Frontal cortex (tissue), 4 donors: ENCODE results near the gene APBA2. TPM values are rescaled to one million over a fixed set of nuclear protein-coding genes. Genes with fewer than 3 reads are reported as not detected.

Source experiments
- DNase-seq, 2 donors: peaks; one replicate each; pipeline ENCODE4 v3.0.0; 2012; ENCODE audit warnings: low spot score in 2 of 2
- FAIRE-seq: peaks from 2 replicates; lab custom pipeline; 2012; peaks lifted over from hg19 to GRCh38; lab: Jason Lieb, UNC
- total RNA-seq: library from RNA; depleted of rRNA; stranded (reverse); fragments of >200 nt; gene quantifications from one replicate; pipeline ENCODE4 v1.2.3, GENCODE V29; 2014
- donor health status: control.
- donor health status: control.
- donor health status: control.

The APBA2 gene
- total RNA-seq, 1 donor from 2014 or later = 117 TPM

DNA sequence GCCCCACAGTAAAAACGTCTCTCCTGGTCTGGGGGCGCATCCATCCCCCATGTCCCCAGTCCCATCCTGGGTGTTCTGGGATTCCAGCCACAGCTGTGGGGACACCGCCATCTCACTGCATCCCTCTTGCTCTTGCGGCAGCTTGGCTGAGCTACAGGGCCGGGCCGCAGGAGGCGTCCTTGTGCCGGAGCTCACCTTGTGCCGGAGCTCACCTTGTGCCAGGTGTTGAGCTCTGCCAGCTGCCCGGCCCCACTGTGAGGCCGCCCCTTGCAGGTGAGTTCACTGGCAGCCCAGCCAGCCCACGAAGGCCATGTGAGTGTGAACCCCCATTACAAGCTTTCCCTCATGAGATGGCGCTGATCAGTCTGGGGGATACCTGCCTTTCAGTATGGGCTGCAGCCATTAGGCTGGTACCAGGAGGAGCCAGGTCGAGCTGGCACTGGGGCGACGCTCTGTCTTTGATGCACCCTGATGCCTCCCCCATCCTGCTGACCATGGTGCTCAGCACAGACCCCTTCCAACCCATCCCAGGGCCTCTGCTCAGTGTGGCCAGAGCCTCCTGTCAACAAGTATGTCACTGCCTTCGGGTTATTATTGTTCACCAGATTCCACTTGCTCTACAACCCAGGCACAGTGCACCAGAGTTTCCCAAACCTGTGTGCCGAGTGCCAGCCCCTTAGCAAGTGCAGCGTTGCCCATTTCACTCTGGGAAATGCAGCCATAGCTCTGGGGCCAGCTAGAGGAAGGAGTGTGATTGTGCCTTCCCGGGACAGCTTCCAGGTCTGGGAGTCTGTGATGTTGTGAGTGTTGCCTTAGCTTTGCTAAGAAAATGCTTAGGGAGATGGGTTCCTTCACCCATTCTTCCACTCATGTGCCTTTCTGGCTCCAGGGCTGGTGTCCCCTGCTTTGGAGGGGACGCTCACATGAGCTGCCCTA is 105.7 kb downstream of the APBA2 start:
- FAIRE-seq (no peak), DNase-seq (no peak)

DNA sequence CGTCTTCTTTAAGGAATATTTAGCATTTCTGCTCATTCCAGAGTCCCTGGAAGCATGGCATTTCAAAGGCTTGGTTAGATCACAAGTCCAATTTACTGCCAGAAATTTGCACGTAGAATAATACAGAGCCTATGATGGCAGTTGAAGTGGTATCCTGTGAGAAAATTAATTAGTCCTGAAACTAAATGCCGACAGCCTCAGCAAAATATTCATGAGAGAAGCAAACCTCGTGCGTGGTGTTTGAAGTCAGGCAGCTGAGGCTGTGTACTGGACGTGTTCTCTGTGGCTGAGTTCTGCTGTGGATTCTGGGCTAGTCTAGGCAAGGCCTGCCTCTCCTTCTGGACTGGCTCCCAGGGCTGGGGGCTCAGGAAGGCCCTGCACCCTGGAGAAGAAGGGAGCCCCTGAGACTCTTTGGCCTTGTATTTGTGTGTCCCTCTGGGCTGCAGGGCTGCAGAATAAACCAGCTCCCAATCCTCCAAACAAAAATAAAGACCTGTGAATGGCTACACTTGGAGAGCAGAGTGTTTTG is 106.6 kb downstream of the APBA2 start:
- FAIRE-seq (no peak), DNase-seq (no peak)

DNA sequence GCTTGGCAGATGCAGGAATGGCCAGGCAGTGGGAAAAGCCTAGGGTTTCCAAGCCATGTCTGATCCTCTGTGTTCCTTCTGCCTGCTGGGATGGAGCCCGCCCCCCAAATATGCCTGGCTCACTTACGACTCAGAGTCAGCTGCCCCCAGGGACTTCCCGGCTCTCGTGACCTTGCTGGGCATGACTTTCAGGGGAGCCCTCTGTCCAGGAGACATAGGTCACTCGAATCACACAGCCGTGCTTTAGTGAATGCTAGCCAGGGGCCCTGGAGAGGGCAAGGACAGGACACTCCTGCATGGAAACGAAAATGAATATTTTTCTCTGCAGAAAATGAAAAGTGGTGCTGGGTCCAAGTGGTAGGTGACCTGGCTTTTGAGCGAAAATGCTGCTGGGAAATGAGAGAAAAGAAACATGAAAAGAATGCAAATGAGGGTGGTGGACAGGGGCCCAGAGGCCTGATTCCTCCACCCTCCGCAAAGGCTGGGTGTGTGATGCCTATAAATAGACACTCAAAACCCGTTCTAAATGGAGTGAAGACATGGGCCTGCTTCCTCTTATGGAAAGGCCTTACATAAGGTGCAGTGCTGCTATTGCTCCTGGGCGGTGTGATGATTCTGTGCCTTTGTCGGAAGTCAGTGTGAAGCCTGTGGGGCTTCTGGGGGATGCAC is 107.4 kb downstream of the APBA2 start:
- FAIRE-seq (no peak), DNase-seq (peak in 1 of 2 donors; percentile 54)

DNA sequence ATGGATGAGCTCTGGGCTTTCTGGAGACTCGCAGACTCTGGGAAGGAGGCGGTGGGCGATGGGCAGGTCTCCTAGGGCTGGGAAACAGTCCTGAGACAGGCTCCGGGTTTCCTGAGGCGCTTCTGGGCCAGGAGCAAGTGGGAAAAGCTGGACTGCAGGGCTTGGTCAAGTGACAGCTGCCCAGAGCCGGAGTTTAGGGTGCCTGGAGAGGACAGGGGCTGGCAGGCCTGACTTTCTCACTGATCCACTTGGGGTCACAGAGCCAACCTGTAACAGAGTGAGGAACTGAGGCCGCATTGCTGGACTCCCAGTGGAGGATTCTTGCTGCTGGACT is 107.9 kb downstream of the APBA2 start:
- no peak for DNase-seq
- no peak for FAIRE-seq

DNA sequence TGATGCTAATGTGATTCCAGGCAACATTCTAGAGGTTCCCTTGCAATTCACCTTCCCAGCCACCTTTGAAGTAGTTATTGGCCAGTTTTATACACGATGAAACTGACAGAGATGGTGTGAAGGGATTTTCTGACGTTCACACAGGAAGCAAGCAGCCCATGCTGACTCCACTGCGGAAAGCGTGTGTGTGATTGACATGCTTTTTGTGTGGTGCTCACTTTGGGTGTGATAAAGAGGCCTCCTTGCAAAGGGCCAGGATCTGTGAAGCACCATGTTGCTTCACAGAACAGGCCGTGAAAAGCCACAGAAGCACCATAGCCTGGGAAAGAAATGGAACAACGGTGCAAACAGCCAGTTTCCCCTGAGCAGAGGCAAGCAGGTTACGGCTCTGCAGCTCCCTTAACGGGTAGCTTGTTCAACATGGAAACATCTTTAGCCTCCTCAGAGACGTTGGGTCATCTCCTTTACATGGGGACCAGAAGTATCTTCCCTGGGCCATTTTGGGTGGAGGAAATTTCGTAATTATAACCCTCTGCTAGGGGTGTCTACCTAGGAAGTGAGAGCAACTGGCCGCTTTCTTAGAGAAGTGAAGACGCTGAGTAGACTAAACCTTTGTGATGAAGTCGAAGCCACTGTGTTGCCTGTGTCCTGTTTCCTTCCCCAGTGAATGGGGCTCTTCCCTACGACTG is 108.5 kb downstream of the APBA2 start:
- FAIRE-seq = no peak
- no peak for DNase-seq

DNA sequence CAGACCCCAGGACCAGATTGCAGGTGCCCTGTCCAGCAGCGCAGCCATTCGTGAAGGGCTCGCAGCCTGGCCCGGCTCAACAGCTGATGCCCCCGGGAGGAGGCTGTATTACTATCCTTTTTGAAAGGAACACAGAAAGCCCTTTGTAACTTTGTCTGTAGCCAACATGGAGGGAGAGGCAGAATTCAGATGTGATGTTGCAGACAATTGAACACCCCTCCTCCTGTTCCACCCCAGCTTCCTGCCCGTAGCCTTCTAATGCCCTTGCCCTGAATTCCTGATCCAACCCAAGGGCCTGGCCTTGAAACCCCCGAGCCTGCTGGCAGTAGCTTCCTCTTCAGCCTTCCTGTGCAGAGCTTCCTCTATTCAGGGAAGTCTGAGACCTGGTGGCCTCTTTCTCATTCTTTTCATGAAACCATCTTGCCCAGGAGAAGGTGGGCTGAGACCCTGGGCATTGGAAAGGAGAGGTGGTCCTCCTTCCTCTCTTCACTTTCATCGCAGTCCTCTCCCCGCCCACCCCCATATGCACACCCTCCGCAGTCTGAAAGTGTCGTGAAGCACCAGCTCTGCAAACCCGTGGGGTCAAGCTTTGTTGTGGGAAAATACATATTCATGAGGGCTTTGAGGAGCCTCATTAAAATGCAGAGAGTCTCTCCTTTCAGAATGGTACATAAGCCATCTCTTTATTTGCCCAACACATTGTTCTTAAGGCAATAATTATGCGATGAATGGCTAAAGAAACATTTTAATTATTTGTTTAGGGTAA is 109.2 kb downstream of the APBA2 start:
- no peak for DNase-seq
- FAIRE-seq = no peak

DNA sequence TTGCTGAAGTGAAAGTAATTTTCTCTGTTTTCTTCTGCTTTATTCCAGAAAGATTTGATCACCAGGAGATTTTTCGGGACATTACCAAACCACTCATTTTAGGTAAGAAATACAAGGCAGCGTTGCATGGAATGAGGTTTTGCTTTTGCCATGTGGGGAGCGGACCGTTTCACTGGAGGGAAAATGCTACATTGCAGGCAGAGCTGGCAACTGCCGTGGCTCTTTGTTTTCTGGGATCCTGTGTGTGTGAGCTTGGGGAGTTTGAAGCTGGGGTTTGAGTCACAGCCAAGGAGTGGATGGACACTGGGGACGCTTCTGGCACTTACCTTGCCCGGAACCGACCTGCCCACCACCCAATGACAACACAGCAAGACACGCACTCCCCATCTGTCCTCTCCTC is 109.9 kb downstream of the APBA2 start:
- no peak for FAIRE-seq
- DNase-seq = no peak

DNA sequence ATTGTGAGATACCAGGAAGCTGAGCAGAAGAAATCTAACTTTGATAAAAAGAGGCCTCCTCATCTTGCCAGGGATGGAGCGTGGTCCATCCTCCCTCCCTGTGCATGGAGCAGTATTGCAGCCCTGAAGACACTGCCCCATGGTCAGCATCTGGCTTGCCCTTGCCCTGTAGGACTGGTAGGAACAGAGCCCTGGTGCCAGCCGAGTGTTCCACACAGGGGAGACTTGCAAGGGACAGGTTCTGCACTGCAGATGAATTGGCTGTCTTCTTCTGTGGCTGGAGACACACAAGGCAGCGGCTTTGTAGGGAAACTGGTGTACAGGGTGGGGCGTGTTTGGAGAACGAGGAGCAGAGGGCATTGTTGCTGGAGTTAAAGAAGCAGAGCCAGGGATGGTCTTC is 110.5 kb downstream of the APBA2 start:
- DNase-seq (no peak), FAIRE-seq (no peak)

DNA sequence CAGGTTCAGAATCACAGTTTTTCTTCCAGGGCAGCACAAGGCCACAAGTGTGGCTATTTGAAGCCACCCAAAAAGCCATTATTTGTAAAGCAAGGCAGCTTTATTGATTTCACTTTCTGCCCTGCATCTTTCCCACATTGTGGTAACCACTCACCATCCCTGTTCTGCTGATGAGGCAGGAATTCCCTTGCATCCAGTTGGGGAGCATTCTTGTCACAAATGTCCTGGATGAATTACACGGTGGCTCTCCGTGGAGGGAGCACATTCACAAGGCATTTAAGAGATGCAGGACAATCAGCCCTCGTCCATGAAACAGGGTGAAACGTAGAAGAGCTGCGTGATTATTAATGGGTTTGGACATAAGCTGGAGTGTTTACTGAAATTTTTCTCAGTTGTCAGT is 111.2 kb downstream of the APBA2 start:
- no peak for DNase-seq
- FAIRE-seq = no peak

DNA sequence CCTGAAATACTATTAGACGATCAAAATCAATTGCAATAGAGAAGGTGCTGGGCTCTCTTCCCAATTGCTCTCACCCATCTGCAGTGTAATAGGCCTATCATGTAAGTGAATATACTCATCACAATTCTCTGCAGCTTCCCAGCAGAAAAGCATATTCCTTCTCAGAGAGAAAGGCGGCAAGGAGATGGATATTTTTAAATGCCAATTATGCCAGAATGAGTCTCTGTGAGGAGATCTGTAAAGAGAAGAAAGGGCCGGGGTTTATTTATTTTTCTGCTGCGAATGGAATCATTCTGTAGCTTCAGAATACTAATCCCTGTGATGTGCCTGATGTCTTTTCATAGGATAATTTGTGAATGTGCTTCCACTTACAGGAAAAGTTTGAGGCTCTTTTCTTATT is 112.0 kb downstream of the APBA2 start:
- no peak for FAIRE-seq

DNA sequence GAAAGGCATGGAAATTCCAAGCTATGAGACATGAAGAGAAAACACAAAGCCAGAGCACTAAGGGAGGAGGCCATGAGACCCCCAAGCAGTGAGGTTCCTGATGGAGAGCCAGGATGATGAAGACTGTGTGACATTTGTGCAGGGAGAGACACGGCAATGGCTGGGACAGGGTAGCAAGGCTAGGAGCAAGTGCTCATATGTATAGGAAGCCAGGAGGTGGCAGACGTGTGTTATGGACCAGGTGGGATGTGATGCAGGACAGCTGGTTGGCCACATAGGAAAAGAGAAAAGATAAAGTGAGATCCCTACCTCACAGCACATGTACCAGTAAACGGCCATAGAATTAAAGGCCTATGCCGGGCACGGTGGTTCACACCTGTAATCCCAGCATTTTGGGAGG is 112.7 kb downstream of the APBA2 start:
- FAIRE-seq (no peak), DNase-seq (no peak)

More for the DNA sequence above, 112.0 kb downstream of the APBA2 start:
- DNase-seq = no peak

DNA sequence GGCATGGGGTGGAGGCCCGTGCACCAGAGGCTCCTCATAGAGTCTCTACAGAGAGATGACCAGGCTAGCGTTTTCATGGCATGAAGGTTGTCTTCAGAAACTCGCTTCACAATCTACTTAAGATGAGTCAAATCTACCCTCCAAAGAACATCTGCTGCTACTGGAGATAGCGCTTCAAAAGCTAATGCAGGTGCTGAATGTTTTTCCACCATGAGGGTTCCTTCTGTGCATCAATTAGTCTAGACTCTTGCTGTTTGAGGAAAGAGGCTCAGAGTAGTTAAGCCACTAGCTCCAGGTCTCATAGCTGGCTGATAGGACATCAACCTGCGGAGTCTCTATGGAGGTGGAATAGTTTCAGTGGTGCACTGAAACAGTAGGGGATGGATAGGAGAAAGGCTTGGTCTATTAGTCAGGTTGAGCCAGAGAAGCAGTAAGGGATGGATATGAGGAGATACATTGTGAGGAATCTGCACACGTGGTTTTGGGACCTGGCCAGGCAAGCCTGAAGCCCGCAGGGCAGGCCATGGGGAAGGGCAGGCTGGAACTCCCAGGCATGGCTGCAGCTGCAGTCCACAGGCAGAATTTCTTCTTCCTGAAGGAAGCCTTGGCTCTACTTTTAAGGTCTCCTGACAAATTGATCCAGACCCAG is 117.5 kb downstream of the APBA2 start:
- FAIRE-seq = no peak
- no peak for DNase-seq

DNA sequence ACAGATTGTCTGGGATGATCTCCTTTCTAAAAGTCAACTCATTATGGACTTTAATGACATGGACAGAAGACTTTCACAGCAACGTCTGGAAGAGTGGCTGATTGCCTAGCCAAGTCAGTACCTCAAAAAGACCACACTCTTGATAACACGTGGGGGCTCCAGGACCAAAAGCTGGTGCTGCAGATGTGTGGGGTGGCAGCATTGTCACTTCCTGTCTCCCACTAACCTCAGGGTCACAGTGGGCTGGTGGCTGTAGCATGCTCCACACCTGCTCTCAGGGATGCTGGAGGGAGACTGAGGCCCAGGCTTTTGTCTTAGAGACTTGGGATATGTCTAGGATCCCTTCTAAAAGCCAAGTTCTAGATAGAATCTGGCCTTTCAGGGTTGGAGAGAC is 118.1 kb downstream of the APBA2 start:
- no peak for DNase-seq
- FAIRE-seq = no peak

DNA sequence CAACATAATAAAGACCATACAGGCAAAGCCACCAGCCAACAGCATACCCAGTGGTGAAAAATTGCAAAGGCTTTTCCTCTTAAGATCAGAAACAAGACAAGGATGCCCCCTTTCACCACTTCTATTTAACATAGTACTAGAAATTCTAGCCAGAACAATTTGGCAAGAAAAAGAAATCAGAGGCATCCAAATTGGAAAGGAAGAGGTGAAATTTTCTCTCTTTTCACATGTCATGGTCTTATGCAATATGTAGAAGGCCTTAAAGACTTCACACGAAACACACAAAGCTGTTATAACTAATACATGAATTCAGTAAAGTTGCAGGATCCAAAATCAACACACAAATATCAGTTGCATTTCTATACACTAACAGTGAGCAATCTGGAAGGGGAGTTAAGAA is 120.2 kb downstream of the APBA2 start:
- FAIRE-seq = no peak
- no peak for DNase-seq

DNA sequence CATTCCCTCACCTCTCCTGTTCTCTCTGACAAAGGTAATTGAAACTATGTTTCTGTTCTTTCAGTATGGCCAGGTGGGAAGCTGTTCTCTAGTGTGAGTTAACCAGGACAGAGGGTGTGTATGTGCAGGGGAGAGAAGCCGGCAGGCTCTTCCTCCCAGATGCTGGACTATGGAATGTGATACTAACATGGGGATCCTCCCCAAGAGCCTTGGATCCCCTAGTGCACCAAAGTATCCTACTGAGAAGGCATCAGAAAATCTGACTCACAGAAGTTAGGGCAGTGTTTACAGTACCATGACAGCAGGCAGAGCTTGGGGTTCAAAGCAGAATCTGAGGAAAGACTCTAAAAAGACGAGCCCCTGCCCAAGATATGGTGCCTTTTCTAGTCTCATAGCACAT is 123.1 kb downstream of the APBA2 start:
- DNase-seq = no peak
- no peak for FAIRE-seq

DNA sequence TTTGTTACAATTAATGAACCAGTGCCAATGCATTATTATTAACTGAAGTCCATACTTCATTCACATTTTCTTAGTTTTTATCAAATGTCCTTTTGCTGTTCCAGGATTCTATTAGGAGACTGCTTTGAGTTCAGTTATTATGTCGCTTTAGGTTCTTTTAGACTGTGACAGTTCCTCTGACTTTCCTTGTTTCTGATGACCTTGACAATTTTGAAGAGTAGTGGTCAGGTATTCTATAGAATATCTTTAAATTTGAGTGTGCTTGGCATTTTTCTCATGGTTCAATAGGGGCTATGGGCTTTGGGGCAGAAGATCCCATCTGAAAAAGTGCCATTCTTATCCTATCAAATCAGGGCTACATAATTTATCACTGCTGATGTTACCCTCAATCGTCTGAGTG is 126.3 kb downstream of the APBA2 start:
- DNase-seq (no peak), FAIRE-seq (no peak)

DNA sequence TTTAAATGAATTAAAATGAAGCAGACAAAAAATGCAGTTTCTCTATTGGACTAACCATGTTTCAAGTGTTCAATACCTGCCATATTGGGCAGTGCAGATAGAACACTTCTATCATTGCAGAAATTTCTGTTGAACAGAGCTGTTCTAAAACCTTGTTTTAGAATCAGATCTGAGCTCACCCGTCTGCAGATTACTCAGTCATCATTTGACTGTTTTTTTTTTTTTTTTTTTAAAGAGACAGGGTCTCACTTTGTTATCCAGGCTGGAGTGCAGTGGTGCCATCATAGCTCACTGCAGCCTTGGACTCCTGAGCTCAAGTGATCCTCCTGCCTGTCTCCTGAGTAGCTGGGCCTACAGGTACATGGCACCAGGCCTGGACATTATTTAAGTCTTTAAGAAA is 128.7 kb downstream of the APBA2 start:
- FAIRE-seq = no peak
- no peak for DNase-seq

DNA sequence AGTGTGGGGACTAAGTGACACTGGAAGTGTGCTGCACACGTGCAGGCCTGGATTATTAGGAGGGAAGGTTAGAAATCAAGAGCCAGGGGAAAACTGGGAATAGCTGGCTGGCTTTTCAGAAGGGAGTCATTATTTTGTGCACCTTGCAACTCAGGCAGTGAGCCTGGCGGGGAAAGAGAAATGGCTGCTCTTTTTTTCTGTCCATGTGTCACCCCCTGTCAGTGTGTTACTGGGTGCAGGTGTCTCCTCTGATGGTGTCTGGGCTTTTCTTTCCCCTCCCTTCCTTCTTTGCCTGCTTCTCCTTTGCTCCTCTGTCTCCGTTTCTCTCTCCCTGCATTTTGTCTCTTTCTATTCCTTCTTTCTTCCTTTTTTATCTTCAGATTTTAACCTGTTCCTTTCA is 130.7 kb downstream of the APBA2 start:
- DNase-seq (no peak), FAIRE-seq (no peak)

DNA sequence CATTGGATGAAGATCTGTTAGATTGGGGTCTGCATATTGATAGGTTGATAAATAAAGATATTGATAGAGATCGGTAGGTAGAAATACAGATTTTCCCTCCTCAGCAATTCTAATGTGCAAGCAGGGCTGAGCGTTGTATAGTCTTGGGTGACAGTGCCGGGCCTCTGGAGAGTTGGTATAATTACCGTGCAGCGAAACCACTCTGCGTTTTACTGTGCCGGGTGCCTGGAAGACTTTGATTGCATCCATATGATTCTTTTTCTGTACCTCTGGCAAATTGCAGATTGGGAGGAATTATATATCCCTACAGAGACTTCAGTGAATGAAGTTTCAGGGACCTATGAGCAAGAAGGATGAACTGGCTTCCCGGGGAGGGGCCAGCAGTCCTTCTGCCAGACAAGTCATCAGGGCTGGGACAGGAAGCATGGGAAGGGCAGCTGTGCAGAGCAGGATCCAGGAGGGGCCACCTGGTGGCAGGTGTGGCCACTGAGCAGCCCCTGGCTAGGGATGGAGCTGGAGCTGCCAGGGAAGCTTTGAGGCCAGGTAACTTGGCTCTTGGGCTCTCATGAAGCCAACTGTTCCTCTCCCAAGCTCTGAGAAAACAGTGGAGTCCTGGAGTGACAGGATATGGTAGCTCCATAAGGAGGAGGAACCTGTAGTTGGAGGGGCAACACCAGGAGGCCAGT is 132.5 kb downstream of the APBA2 start:
- FAIRE-seq (no peak), DNase-seq (no peak)
